GM12878 (cell line): ENCODE measurements around the gene ORM2. TPM values are rescaled to one million over a fixed set of nuclear protein-coding genes. Genes with fewer than 3 reads are reported as not detected.

Source experiments
- ETV6 ChIP-seq, 2 experiments: fragments of 450-650 bp in 1 of 2; IDR thresholded peaks in 1 of 2; conservative IDR thresholded peaks in 1 of 2; 2 replicates each; pipeline ENCODE4 v1.6.1; 2014; ENCODE audit warnings: antibody characterized with exemption in 1 of 2, borderline replicate concordance in 1 of 2, low read depth in 1 of 2, mild to moderate bottlenecking in 1 of 2, moderate library complexity in 1 of 2
- HDAC2 ChIP-seq: fragments of 200-600 bp; sonication (generic); IDR thresholded peaks from 2 replicates; pipeline ENCODE4 v1.6.1; 2017
- IRF3 ChIP-seq: fragments of 450-650 bp; IDR thresholded peaks from 2 replicates; pipeline ENCODE4 v1.6.1; 2014; ENCODE audit warnings: mild to moderate bottlenecking
- NFXL1 ChIP-seq: fragments of 450-650 bp; IDR thresholded peaks from 2 replicates; pipeline ENCODE4 v1.6.1; 2017; ENCODE audit warnings: antibody characterized with exemption, mild to moderate bottlenecking, borderline replicate concordance
- PAX8 ChIP-seq: fragments of 450-650 bp; IDR thresholded peaks from 2 replicates; pipeline ENCODE4 v1.6.1; 2017; ENCODE audit warnings: mild to moderate bottlenecking, moderate library complexity
- POU2F2 ChIP-seq: IDR thresholded peaks from 3 replicates; pipeline ENCODE4 v1.6.1; 2011; ENCODE audit warnings: low read depth, mild to moderate bottlenecking, low read length, borderline replicate concordance
- REST ChIP-seq: IDR thresholded peaks from 2 replicates; pipeline ENCODE4 v1.6.1; 2012; ENCODE audit warnings: mild to moderate bottlenecking, low read depth, low read length
- STAT3 ChIP-seq: IDR thresholded peaks from 2 replicates; pipeline ENCODE4 v1.6.1; 2011; ENCODE audit warnings: low read depth, low read length, improper control_type of control experiment
- ZBTB33 ChIP-seq: fragments of 450-650 bp; IDR thresholded peaks from 2 replicates; pipeline ENCODE4 v1.6.1; 2017; ENCODE audit warnings: mild to moderate bottlenecking
- ZBTB4 ChIP-seq: fragments of 450-650 bp; formaldehyde crosslinking; IDR thresholded peaks from 2 replicates; pipeline ENCODE4 v1.4.0; 2022; ENCODE audit warnings: mild to moderate bottlenecking, moderate library complexity
- ZNF217 ChIP-seq: fragments of 450-650 bp; IDR thresholded peaks from 2 replicates; pipeline ENCODE4 v1.6.1; 2017; ENCODE audit warnings: antibody characterized with exemption, mild to moderate bottlenecking
- ZNF24 ChIP-seq: fragments of 450-650 bp; IDR thresholded peaks from 2 replicates; pipeline ENCODE4 v1.6.1; 2017; ENCODE audit warnings: antibody characterized with exemption, mild to moderate bottlenecking
- ZNF687 ChIP-seq: fragments of 450-650 bp; IDR thresholded peaks from 2 replicates; pipeline ENCODE4 v1.6.1; 2017; ENCODE audit warnings: mild to moderate bottlenecking, moderate library complexity
- polyA plus RNA-seq, 11 experiments: library from polyadenylated mRNA; depleted of rRNA in 4 of 11; unstranded in 6 of 11; stranded (reverse) in 5 of 11; fragments of >200 nt; fragmentation: Nextera tagmentation in 4 of 11; fragmentation: Illumina TruSeq in 1 of 11; extraction: Ambion mirVana in 4 of 11; extraction: Trizol in 1 of 11; gene quantifications; 1 replicate in 1 of 11; 2 replicates in 10 of 11; pipeline versions ENCODE4 v1.2.1 to v1.2.3, GENCODE V29; 2011 to 2016; ENCODE audit warnings: inconsistent platforms in 2 of 11, missing spikeins in 2 of 11, low read depth in 1 of 11
- total RNA-seq, 4 experiments: library from RNA; depleted of rRNA in 3 of 4; stranded (reverse); fragments of >200 nt in 3 of 4; fragmentation: Illumina TruSeq in 1 of 4; extraction: Trizol in 1 of 4; gene quantifications; 2 replicates each; pipeline versions ENCODE4 v1.2.1 to v1.2.3, GENCODE V29; 2013 to 2021

The ORM2 gene
- total and polyA plus RNA-seq, 10 of the 15 experiments (the other 5 are each of a cell fraction or from before 2014, with no cell fraction given), result 0.64 TPM; not detected in 9

- TF ChIP-seq ZBTB4 (CRISPR knock-in tag), result no peak
- TF ChIP-seq ZNF687, result no peak
- no peak for TF ChIP-seq STAT3
- TF ChIP-seq POU2F2, result no peak
- TF ChIP-seq HDAC2, result no peak
- TF ChIP-seq ZNF217, result no peak
- TF ChIP-seq REST, result no peak
- no peak for TF ChIP-seq ETV6 (conservative IDR thresholded peaks at IDR 0.05 in 1 of 2, IDR thresholded peaks at IDR 0.05 in 1 of 2; ENCODE audit: borderline replicate concordance in 1 of 2, low read depth in 1 of 2)
- no peak for TF ChIP-seq IRF3
- no peak for TF ChIP-seq ZNF24
- no peak for TF ChIP-seq PAX8
- no peak for TF ChIP-seq ZBTB33
- TF ChIP-seq NFXL1, result no peak
These were observed 30.1 kb downstream of the ORM2 start (continued) for GRCh38 chr9:114359801-114360200.
